HepG2 (cell line): ENCODE results near the gene CAMTA1. TPM values are rescaled to one million over a fixed set of nuclear protein-coding genes. Genes with fewer than 3 reads are reported as not detected.

Experiments
- ATAC-seq: fragments of 200-7000 bp; cut with Tn5 transposase; 3 replicates; pipeline ENCODE4 v1.9.1; 2020; ENCODE audit warnings: mild to moderate bottlenecking, moderate library complexity
- BruUV-seq: library from RNA; stranded (reverse); fragments of 400-500 nt; replicated peaks from 2 replicates; lab custom pipeline; 2021; lab: Mats Ljungman, UMichigan
- CTCF ChIA-PET: fragments of 300-600 bp; formaldehyde crosslinking; extraction: SDS; loops from one replicate; lab custom pipeline; 2021; ENCODE audit warnings: low total read pairs, inconsistent platforms, low intra/inter-chr PET ratio; lab: Yijun Ruan, JAX
- POLR2A ChIA-PET: fragments of 350-600 bp; sonication (Branson Sonifier 250); formaldehyde crosslinking; loops from one replicate; lab custom pipeline; 2020; ENCODE audit warnings: antibody characterized with exemption, inconsistent platforms; lab: Yijun Ruan, JAX
- DNase-seq: peaks from one replicate; pipeline ENCODE4 v3.0.0-alpha.2; 2015; ENCODE audit warnings: low spot score
- FAIRE-seq: peaks from 3 replicates; lab custom pipeline; 2011; peaks lifted over from hg19 to GRCh38; lab: Jason Lieb, UNC
- H2AFZ ChIP-seq: one replicate; pipeline ENCODE4 v1.6.1; 2011; ENCODE audit warnings: low read length, inconsistent platforms
- H3K27ac ChIP-seq: fragments of 300-600 bp; 3 replicates; pipeline ENCODE4 v1.8.0; 2011; ENCODE audit warnings: mixed run types, mild to moderate bottlenecking, mixed read lengths, low read length, inconsistent platforms; ENCODE audit not compliant: insufficient read depth; ENCODE audit errors: extremely low read length
- H3K27me3 ChIP-seq, 2 experiments: fragments of 200-600 bp in 1 of 2; 2 replicates in 1 of 2; 3 replicates in 1 of 2; pipeline versions ENCODE4 v1.6.0 to v1.8.0; 2011; ENCODE audit warnings: low read length in 2 of 2, mild to moderate bottlenecking in 2 of 2, moderate library complexity in 2 of 2, inconsistent platforms in 1 of 2; ENCODE audit not compliant: insufficient read depth in 2 of 2, control insufficient read depth in 1 of 2
- H3K36me3 ChIP-seq, 2 experiments: fragments of 200-600 bp in 1 of 2; replicated peaks in 1 of 2; 2 replicates in 1 of 2; 3 replicates in 1 of 2; pipeline versions ENCODE4 v1.5.1 to v1.8.0; 2011; ENCODE audit warnings: low read length in 2 of 2, inconsistent platforms in 1 of 2; ENCODE audit not compliant: insufficient read depth in 2 of 2, control insufficient read depth in 1 of 2
- H3K4me1 ChIP-seq: 2 replicates; pipeline ENCODE4 v1.5.1; 2012; ENCODE audit warnings: low read length, inconsistent platforms; ENCODE audit not compliant: insufficient read depth
- H3K4me2 ChIP-seq: 2 replicates; pipeline ENCODE4 v1.6.0; 2011; ENCODE audit warnings: low read depth, low read length, inconsistent platforms
- H3K4me3 ChIP-seq, 3 experiments: fragments of 200-600 bp in 1 of 3; sonication (generic), shearing (Covaris generic) in 1 of 3; replicated peaks in 1 of 3; 2 replicates each; pipeline ENCODE4 v1.5.1; 2011 to 2016; ENCODE audit warnings: low read length in 3 of 3, inconsistent platforms in 2 of 3, low read depth in 2 of 3, mild to moderate bottlenecking in 2 of 3, control low read depth in 1 of 3, mixed read lengths in 1 of 3; ENCODE audit not compliant: insufficient read depth in 1 of 3
- H3K79me2 ChIP-seq: one replicate; pipeline ENCODE4 v1.6.1; 2011; ENCODE audit warnings: low read length, inconsistent platforms; ENCODE audit not compliant: insufficient read depth
- H3K9ac ChIP-seq: 2 replicates; pipeline ENCODE4 v1.6.0; 2011; ENCODE audit warnings: mild to moderate bottlenecking, low read depth, low read length, inconsistent platforms; ENCODE audit not compliant: insufficient read depth
- H3K9me3 ChIP-seq: 2 replicates; pipeline ENCODE4 v1.5.1; 2012; ENCODE audit warnings: mild to moderate bottlenecking, low read length
- H4K20me1 ChIP-seq: 2 replicates; pipeline ENCODE4 v1.6.0; 2011; ENCODE audit warnings: inconsistent platforms, mild to moderate bottlenecking, low read length, moderate library complexity; ENCODE audit not compliant: insufficient read depth
- CREB1 ChIP-seq, 2 experiments: fragments of 450-650 bp in 1 of 2; IDR thresholded peaks; 2 replicates each; pipeline ENCODE4 v1.6.1; 2016 to 2017; ENCODE audit warnings: control low read depth in 1 of 2, mild to moderate bottlenecking in 1 of 2, missing compliant biosample characterization in 1 of 2, missing genetic modification characterization in 1 of 2
- GABPA ChIP-seq, 2 experiments: IDR thresholded peaks; 2 replicates each; pipeline ENCODE4 v1.6.1; 2011 to 2016; ENCODE audit warnings: low read depth in 2 of 2, low read length in 1 of 2, missing biosample characterization in 1 of 2, missing genetic modification characterization in 1 of 2
- GABPB1 ChIP-seq: IDR thresholded peaks from 2 replicates; pipeline ENCODE4 v1.6.1; 2016; ENCODE audit warnings: mild to moderate bottlenecking, missing genetic modification reagents, moderate library complexity, missing compliant biosample characterization
- NR2C2 ChIP-seq: sonication (generic); formaldehyde crosslinking; IDR thresholded peaks from 2 replicates; pipeline ENCODE4 v1.4.0; 2020; ENCODE audit warnings: missing genetic modification reagents, mild to moderate bottlenecking, moderate library complexity, borderline replicate concordance
- SNAPC5 ChIP-seq: sonication (generic); formaldehyde crosslinking; IDR thresholded peaks from 2 replicates; pipeline ENCODE4 v1.8.1; 2023; ENCODE audit warnings: mild to moderate bottlenecking, missing genetic modification reagents, borderline replicate concordance
- TEAD3 ChIP-seq: optimal IDR thresholded peaks from 2 replicates; pipeline ENCODE3; 2016; ENCODE audit warnings: borderline replicate concordance
- ZBTB21 ChIP-seq: sonication (generic); formaldehyde crosslinking; IDR thresholded peaks from 2 replicates; pipeline ENCODE4 v1.4.0; 2020; ENCODE audit warnings: missing genetic modification reagents
- ZBTB3 ChIP-seq: sonication (generic); formaldehyde crosslinking; IDR thresholded peaks from 2 replicates; pipeline ENCODE4 v1.4.0; 2020; ENCODE audit warnings: low read depth, mild to moderate bottlenecking, moderate library complexity, missing genetic modification reagents, borderline replicate concordance
- ZNF251 ChIP-seq: sonication (generic); formaldehyde crosslinking; IDR thresholded peaks from 2 replicates; pipeline ENCODE4 v1.9.0; 2021; ENCODE audit warnings: mild to moderate bottlenecking, missing genetic modification reagents
- ZNF670 ChIP-seq: sonication (generic); formaldehyde crosslinking; IDR thresholded peaks from 2 replicates; pipeline ENCODE4 v1.8.0; 2022; ENCODE audit warnings: mild to moderate bottlenecking, missing genetic modification reagents, borderline replicate concordance
- WGBS: methylation state at CpG from one replicate; pipeline ENCODE4 v1.1.6; 2017; ENCODE audit warnings: low lambda C conversion rate; 5-methylcytosine and 5-hydroxymethylcytosine counted together
- in situ Hi-C: cut with HindIII; loops from 2 replicates; pipeline ENCODE4 v1.10.0; 2017; ENCODE audit warnings: low pct_unique_long_range_greater_than_20kb; ENCODE audit not compliant: extremely low pct_ligation_motif_present
- intact Hi-C: fragments of 100-400 bp; cut with micrococcal nuclease; formaldehyde crosslinking; loops from one replicate; pipeline ENCODE4 v1.10.0; 2022; ENCODE audit not compliant: unreplicated experiment
- polyA plus RNA-seq, 8 experiments: library from polyadenylated mRNA; depleted of rRNA in 3 of 8; stranded (reverse) in 7 of 8; unstranded in 1 of 8; fragments of >200 nt; fragmentation: Illumina TruSeq in 4 of 8; extraction: Trizol in 4 of 8; gene quantifications; 2 replicates each; pipeline versions ENCODE4 v1.2.1 to v1.2.3, GENCODE V29; 2011 to 2016; ENCODE audit warnings: low read depth in 4 of 8, missing spikeins in 1 of 8, mixed read lengths in 1 of 8; ENCODE audit not compliant: insufficient read depth in 1 of 8
- total RNA-seq, 5 experiments: library from RNA; depleted of rRNA; stranded (reverse); fragments of >200 nt; fragmentation: Illumina TruSeq; extraction: Trizol; gene quantifications; 2 replicates each; pipeline ENCODE4 v1.2.3, GENCODE V29; 2016; ENCODE audit warnings: low read depth in 1 of 5

CAMTA1 gene
- total and polyA plus RNA-seq, 2 of the 13 experiments (the other 11 are each of a cell fraction or from before 2014, with no cell fraction given) = 25.0 to 36.4 TPM

DNA sequence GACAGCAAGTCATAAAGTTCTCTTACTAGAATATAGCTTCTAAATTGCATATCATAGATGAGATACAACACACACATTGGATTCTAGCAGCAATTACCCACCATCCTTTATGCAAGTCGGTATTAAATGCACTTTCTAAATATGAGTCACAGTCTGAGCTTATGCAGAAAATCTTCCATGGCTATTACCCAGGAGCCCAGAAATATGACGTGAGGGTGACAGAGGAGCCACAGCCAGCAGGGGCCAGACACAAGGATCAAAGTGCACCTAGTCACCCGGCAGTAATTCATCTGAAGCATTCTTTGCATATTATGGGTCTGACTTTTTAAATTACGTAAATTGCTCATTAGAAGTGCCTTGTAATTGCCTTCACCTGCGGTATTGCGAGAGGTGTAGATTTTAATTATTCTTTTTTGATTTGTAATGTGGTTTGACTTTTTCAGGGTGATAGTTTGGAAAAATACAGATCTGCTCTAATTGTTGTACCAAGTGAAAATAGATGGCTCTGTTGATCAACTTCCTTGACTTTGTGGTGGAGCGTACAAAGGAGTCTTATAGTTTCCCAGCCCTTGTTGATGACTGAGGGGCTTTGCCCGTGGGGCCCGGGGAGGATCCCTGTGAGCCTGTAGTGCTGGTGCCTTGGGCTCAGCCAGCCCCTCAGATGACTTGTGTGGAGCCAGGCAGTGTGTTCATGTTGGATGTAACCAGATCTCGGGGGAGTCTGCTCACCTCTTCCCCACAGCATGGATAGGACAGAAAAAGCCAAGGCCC is 515.8 kb downstream of the CAMTA1 start:
- POLR2A ChIA-PET = no interaction called here
- TF ChIP-seq NR2C2 (CRISPR knock-in tag) (peak; percentile 39; the same call in 1 of the 2 replicates), ZNF670 (CRISPR knock-in tag) (no peak), ZBTB21 (CRISPR knock-in tag) (peak; percentile 84), CREB1 (IDR thresholded peaks at IDR 0.05) (peak; percentile 78), CREB1 (CRISPR knock-in tag; IDR thresholded peaks at IDR 0.05) (peak; percentile 45; the same call in 1 of the 2 replicates), TEAD3 (CRISPR knock-in tag) (peak; percentile 13), SNAPC5 (CRISPR knock-in tag) (no peak), GABPB1 (peak; percentile 26; the same call in 1 of the 2 replicates), GABPA (IDR thresholded peaks at IDR 0.05; ENCODE audit: low read depth, low read length) (no peak), GABPA (CRISPR knock-in tag; IDR thresholded peaks at IDR 0.05; ENCODE audit: low read depth) (peak; percentile 50), ZNF251 (CRISPR knock-in tag) (no peak), ZBTB3 (no peak)

More for the DNA sequence above, 515.8 kb downstream of the CAMTA1 start:
- FAIRE-seq (no peak), DNase-seq (peak; percentile 58), ATAC-seq (peak; percentile 41; the same call in 1 of the 3 replicates)
- Histone ChIP-seq H3K9me3 (peaks cover 8% of the 10 kb centered on the region; the same call in 1 of the 2 replicates), H4K20me1 (no peaks in the 10 kb centered on the region), H3K4me3 (no peak overlapping the region), H3K36me3 (no peaks in the 10 kb centered on the region), H2AFZ (no peak overlapping the region), H3K9ac (no peak overlapping the region), H3K4me1 (peaks cover 10% of the 10 kb centered on the region), H3K27ac (no peak overlapping the region), H3K79me2 (no peaks in the 10 kb centered on the region), H3K4me2 (no peak overlapping the region), H3K27me3 (peaks cover 0 to 12% of the 10 kb centered on the region in 2 experiments; a peak in 1 of 5 replicates)
- intact Hi-C loops = no loop called here
- in situ Hi-C loops = no loop called here
- CTCF ChIA-PET = no interaction called here
- no TSS peak for BruUV-seq
- 22% methylated on average over 10 of the region's 10 CpGs for WGBS
